ENCODE measurements around the gene GCN1.

GRCh38 chr12:120230974-120231315, 36.4 kb upstream of the GCN1 start:
- TF ChIP-seq, protein P1, sequence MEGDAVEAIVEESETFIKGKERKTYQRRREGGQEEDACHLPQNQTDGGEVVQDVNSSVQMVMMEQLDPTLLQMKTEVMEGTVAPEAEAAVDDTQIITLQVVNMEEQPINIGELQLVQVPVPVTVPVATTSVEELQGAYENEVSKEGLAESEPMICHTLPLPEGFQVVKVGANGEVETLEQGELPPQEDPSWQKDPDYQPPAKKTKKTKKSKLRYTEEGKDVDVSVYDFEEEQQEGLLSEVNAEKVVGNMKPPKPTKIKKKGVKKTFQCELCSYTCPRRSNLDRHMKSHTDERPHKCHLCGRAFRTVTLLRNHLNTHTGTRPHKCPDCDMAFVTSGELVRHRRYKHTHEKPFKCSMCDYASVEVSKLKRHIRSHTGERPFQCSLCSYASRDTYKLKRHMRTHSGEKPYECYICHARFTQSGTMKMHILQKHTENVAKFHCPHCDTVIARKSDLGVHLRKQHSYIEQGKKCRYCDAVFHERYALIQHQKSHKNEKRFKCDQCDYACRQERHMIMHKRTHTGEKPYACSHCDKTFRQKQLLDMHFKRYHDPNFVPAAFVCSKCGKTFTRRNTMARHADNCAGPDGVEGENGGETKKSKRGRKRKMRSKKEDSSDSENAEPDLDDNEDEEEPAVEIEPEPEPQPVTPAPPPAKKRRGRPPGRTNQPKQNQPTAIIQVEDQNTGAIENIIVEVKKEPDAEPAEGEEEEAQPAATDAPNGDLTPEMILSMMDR (optimal IDR thresholded peaks at IDR 0.05 in 1 of 3, IDR thresholded peaks at IDR 0.05 in 1 of 3, conservative IDR thresholded peaks at IDR 0.05 in 1 of 3; ENCODE audit: extremely low read depth in 1 of 3, insufficient read depth in 2 of 3, low read length in 3 of 3) = no peak
- TF ChIP-seq EZH2 (IDR thresholded peaks at IDR 0.05; ENCODE audit: low read length) = no peak
